Measurements from ENCODE around the gene ZNF865.

Gene ZNF865

GRCh38 chr19:55613930-55614710, 8.7 kb downstream of the ZNF865 start:
- peaks cover 0 to 4% (median 0%) of the 10 kb centered on the region in 5 donors for H3K9me3 ChIP-seq (ENCODE audit: control insufficient read depth in 5 of 5, low read length in 5 of 5)
- H3K4me1 ChIP-seq (ENCODE audit: control insufficient read depth in 5 of 5, insufficient read depth in 5 of 5, low read length in 5 of 5) = peaks cover 0 to 26% (median 11%) of the 10 kb centered on the region in 5 donors
- peaks cover 0 to 54% (median 39%) of the 10 kb centered on the region in 5 donors for H3K36me3 ChIP-seq (ENCODE audit: control insufficient read depth in 5 of 5, insufficient read depth in 5 of 5, low read length in 5 of 5)
- no peak overlapping the region for H3K4me3 ChIP-seq (ENCODE audit: low read depth in 1 of 5, low read length in 5 of 5)
- no peak overlapping the region for H3K9ac ChIP-seq (ENCODE audit: low read length in 5 of 5)
- H3K27ac ChIP-seq (ENCODE audit: low read depth, low read length) = no peak overlapping the region
- no peaks in the 10 kb centered on the region for H3K27me3 ChIP-seq (ENCODE audit: control insufficient read depth in 5 of 5, insufficient read depth in 4 of 5, low read length in 5 of 5)

GRCh38 chr19:55614711-55615542, 9.5 kb downstream of the ZNF865 start:
- H3K4me3 ChIP-seq (ENCODE audit: low read depth in 1 of 5, low read length in 5 of 5) = no peak overlapping the region
- H3K27me3 ChIP-seq (ENCODE audit: control insufficient read depth in 5 of 5, insufficient read depth in 4 of 5, low read length in 5 of 5) = no peaks in the 10 kb centered on the region
- H3K9ac ChIP-seq (ENCODE audit: low read length in 5 of 5) = no peak overlapping the region
- H3K27ac ChIP-seq (ENCODE audit: low read depth, low read length) = no peak overlapping the region
- H3K4me1 ChIP-seq (ENCODE audit: control insufficient read depth in 5 of 5, insufficient read depth in 5 of 5, low read length in 5 of 5) = peaks cover 0 to 30% (median 18%) of the 10 kb centered on the region in 5 donors
- H3K36me3 ChIP-seq (ENCODE audit: control insufficient read depth in 5 of 5, insufficient read depth in 5 of 5, low read length in 5 of 5) = peaks cover 0 to 46% (median 33%) of the 10 kb centered on the region in 5 donors
- H3K9me3 ChIP-seq (ENCODE audit: control insufficient read depth in 5 of 5, low read length in 5 of 5) = peaks cover 0 to 2% (median 0%) of the 10 kb centered on the region in 5 donors

- no peak overlapping the region for H3K27ac ChIP-seq (ENCODE audit: low read depth, low read length)
- H3K4me3 ChIP-seq (ENCODE audit: low read depth in 1 of 5, low read length in 5 of 5) = no peak overlapping the region
- no peak overlapping the region for H3K9ac ChIP-seq (ENCODE audit: low read length in 5 of 5)
- peaks cover 0 to 30% (median 18%) of the 10 kb centered on the region in 5 donors for H3K4me1 ChIP-seq (ENCODE audit: control insufficient read depth in 5 of 5, insufficient read depth in 5 of 5, low read length in 5 of 5)
- H3K9me3 ChIP-seq (ENCODE audit: control insufficient read depth in 5 of 5, low read length in 5 of 5) = no peaks in the 10 kb centered on the region
- H3K27me3 ChIP-seq (ENCODE audit: control insufficient read depth in 5 of 5, insufficient read depth in 4 of 5, low read length in 5 of 5) = no peaks in the 10 kb centered on the region
- peaks cover 0 to 46% (median 31%) of the 10 kb centered on the region in 5 donors for H3K36me3 ChIP-seq (ENCODE audit: control insufficient read depth in 5 of 5, insufficient read depth in 5 of 5, low read length in 5 of 5)
Measured at GRCh38 chr19:55615543-55616394, 10.3 kb downstream of the ZNF865 start.

- Histone ChIP-seq H3K36me3 (ENCODE audit: control insufficient read depth in 5 of 5, insufficient read depth in 5 of 5, low read length in 5 of 5) (peaks cover 0 to 53% (median 32%) of the 10 kb centered on the region in 5 donors), H3K9me3 (ENCODE audit: control insufficient read depth in 5 of 5, low read length in 5 of 5) (no peaks in the 10 kb centered on the region), H3K9ac (ENCODE audit: low read length in 5 of 5) (no peak overlapping the region), H3K4me1 (ENCODE audit: control insufficient read depth in 5 of 5, insufficient read depth in 5 of 5, low read length in 5 of 5) (peaks cover 0 to 33% (median 18%) of the 10 kb centered on the region in 5 donors), H3K27me3 (ENCODE audit: control insufficient read depth in 5 of 5, insufficient read depth in 4 of 5, low read length in 5 of 5) (no peaks in the 10 kb centered on the region), H3K4me3 (ENCODE audit: low read depth in 1 of 5, low read length in 5 of 5) (no peak overlapping the region), H3K27ac (ENCODE audit: low read depth, low read length) (no peak overlapping the region)
Measured at GRCh38 chr19:55616395-55616875, 11.0 kb downstream of the ZNF865 start.

DNA sequence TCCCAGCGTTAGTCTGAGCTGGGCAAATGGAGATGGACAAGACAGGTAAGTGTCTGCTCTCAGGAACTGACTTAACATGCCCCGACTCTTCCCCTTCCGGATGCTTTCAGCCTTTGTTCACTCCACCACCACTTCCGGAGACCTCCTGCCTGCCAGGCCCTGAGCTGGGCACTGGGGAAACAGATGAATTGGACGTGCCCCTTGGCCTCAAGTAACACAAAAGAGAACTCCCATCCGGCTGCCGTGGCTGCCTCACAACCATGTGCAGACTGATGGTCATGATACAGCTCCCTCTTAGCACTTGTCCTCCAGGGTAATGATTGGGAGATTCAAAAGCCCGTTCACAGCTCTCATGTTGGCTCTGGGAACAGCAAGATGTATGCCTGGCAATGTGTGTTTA, 12.0 kb downstream of the ZNF865 start:
- H3K9me3 ChIP-seq (ENCODE audit: control insufficient read depth in 5 of 5, low read length in 5 of 5) = no peaks in the 10 kb centered on the region
- no peak overlapping the region for H3K4me3 ChIP-seq (ENCODE audit: low read depth in 1 of 5, low read length in 5 of 5)
- H3K27ac ChIP-seq (ENCODE audit: low read depth, low read length) = no peak overlapping the region
- peaks cover 0 to 59% (median 32%) of the 10 kb centered on the region in 5 donors for H3K36me3 ChIP-seq (ENCODE audit: control insufficient read depth in 5 of 5, insufficient read depth in 5 of 5, low read length in 5 of 5)
- H3K9ac ChIP-seq (ENCODE audit: low read length in 5 of 5) = no peak overlapping the region
- peaks cover 0 to 31% (median 13%) of the 10 kb centered on the region in 5 donors for H3K4me1 ChIP-seq (ENCODE audit: control insufficient read depth in 5 of 5, insufficient read depth in 5 of 5, low read length in 5 of 5)
- no peaks in the 10 kb centered on the region for H3K27me3 ChIP-seq (ENCODE audit: control insufficient read depth in 5 of 5, insufficient read depth in 4 of 5, low read length in 5 of 5)

DNA sequence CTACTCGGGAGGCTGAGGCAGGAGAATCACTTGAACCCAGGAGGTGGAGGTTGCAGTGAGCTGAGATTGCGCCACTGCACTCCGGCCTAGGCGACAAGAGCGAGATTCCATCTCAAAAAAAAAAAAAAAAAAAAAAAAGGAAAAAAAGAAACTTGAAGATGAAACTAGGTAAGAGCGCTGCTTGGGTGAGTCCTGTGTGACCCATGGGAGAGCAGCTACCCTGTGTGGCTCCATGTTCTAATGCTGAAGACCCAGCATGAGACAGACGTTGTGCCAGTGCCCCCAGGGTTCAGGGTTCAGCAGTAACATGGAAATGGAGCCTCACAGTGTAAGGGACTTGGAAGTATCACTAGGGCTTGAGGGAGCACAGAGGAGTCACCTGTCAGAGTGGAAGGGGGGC, 13.0 kb downstream of the ZNF865 start:
- Histone ChIP-seq H3K27me3 (ENCODE audit: control insufficient read depth in 5 of 5, insufficient read depth in 4 of 5, low read length in 5 of 5) (no peaks in the 10 kb centered on the region), H3K4me3 (ENCODE audit: low read depth in 1 of 5, low read length in 5 of 5) (no peak overlapping the region), H3K27ac (ENCODE audit: low read depth, low read length) (no peak overlapping the region), H3K9me3 (ENCODE audit: control insufficient read depth in 5 of 5, low read length in 5 of 5) (no peaks in the 10 kb centered on the region), H3K36me3 (ENCODE audit: control insufficient read depth in 5 of 5, insufficient read depth in 5 of 5, low read length in 5 of 5) (peaks cover 0 to 59% (median 32%) of the 10 kb centered on the region in 5 donors), H3K9ac (ENCODE audit: low read length in 5 of 5) (no peak overlapping the region), H3K4me1 (ENCODE audit: control insufficient read depth in 5 of 5, insufficient read depth in 5 of 5, low read length in 5 of 5) (peaks cover 0 to 27% (median 13%) of the 10 kb centered on the region in 5 donors)

DNA sequence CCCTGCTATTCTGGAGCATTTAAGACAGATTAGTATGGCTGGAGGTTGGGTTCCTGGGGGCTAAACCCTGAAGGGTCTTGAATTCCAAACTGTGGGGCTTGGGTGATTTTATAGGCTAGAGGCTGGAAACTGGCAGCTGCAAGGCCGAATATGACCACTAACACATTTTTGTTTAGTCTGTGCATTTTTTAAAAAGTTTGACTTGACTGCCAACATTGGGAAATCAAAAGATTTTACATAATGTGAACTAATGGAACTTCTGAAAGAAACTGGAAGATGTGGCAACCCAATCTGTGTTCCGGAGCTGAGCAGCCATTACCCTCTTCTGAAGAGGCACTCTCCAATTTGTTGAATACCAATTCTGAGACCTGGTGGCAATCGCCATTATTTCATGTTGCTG, 13.8 kb downstream of the ZNF865 start:
- Histone ChIP-seq H3K4me3 (ENCODE audit: low read depth in 1 of 5, low read length in 5 of 5) (no peak overlapping the region), H3K27ac (ENCODE audit: low read depth, low read length) (no peak overlapping the region), H3K4me1 (ENCODE audit: control insufficient read depth in 5 of 5, insufficient read depth in 5 of 5, low read length in 5 of 5) (peaks cover 0 to 33% (median 18%) of the 10 kb centered on the region in 5 donors), H3K9ac (ENCODE audit: low read length in 5 of 5) (no peak overlapping the region), H3K36me3 (ENCODE audit: control insufficient read depth in 5 of 5, insufficient read depth in 5 of 5, low read length in 5 of 5) (peaks cover 0 to 53% (median 29%) of the 10 kb centered on the region in 5 donors), H3K27me3 (ENCODE audit: control insufficient read depth in 5 of 5, insufficient read depth in 4 of 5, low read length in 5 of 5) (no peaks in the 10 kb centered on the region), H3K9me3 (ENCODE audit: control insufficient read depth in 5 of 5, low read length in 5 of 5) (no peaks in the 10 kb centered on the region)

DNA sequence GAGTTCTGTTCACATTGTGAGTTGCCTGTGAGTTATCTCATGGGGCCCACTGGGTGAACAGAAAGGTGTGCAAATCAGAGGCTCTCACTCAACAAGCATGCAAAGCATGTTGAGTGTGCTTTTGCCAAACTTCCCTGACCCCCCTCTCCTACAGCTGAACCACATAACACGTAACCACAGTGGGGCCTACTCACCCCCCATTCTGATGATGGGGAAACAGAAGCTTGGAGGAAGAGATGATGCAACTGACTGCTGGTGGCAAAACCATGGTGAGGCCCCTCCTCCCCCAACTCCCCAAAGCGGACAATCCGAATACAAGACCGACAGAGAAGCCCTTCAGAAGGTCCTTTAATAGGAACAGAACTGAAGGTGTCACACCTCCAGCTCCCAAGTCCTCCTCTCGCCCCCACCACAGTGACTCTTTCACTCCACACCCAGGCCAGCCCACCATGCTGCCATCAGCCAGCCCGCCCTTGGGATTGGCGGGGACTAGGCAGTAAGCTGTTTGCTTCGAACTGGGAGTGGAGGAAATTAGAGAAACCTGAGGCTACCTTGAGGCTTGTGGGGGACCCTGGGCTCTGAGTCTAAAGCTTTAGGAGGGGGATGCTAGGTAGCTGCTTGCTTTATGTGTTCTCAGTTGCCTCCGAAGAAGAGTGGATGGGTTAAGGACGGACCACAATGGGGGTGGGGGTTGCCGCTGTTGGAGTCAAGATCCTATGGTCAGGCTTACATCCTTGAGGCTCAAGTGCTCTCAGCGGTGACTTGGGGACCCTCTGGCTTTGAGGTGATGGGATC, 15.2 kb downstream of the ZNF865 start:
- Histone ChIP-seq H3K9ac (ENCODE audit: low read length in 5 of 5) (no peak overlapping the region), H3K27me3 (ENCODE audit: control insufficient read depth in 5 of 5, insufficient read depth in 4 of 5, low read length in 5 of 5) (no peaks in the 10 kb centered on the region), H3K36me3 (ENCODE audit: control insufficient read depth in 5 of 5, insufficient read depth in 5 of 5, low read length in 5 of 5) (peaks cover 0 to 42% (median 19%) of the 10 kb centered on the region in 5 donors), H3K9me3 (ENCODE audit: control insufficient read depth in 5 of 5, low read length in 5 of 5) (no peaks in the 10 kb centered on the region), H3K4me3 (ENCODE audit: low read depth in 1 of 5, low read length in 5 of 5) (no peak overlapping the region), H3K27ac (ENCODE audit: low read depth, low read length) (no peak overlapping the region), H3K4me1 (ENCODE audit: control insufficient read depth in 5 of 5, insufficient read depth in 5 of 5, low read length in 5 of 5) (peaks cover 0 to 40% (median 24%) of the 10 kb centered on the region in 5 donors)

GRCh38 chr19:55621205-55621672, 15.8 kb downstream of the ZNF865 start:
- Histone ChIP-seq H3K4me1 (ENCODE audit: control insufficient read depth in 5 of 5, insufficient read depth in 5 of 5, low read length in 5 of 5) (peaks cover 0 to 40% (median 24%) of the 10 kb centered on the region in 5 donors), H3K27me3 (ENCODE audit: control insufficient read depth in 5 of 5, insufficient read depth in 4 of 5, low read length in 5 of 5) (no peaks in the 10 kb centered on the region), H3K4me3 (ENCODE audit: low read depth in 1 of 5, low read length in 5 of 5) (no peak overlapping the region), H3K27ac (ENCODE audit: low read depth, low read length) (no peak overlapping the region), H3K9ac (ENCODE audit: low read length in 5 of 5) (no peak overlapping the region), H3K36me3 (ENCODE audit: control insufficient read depth in 5 of 5, insufficient read depth in 5 of 5, low read length in 5 of 5) (peaks cover 0 to 35% (median 15%) of the 10 kb centered on the region in 5 donors), H3K9me3 (ENCODE audit: control insufficient read depth in 5 of 5, low read length in 5 of 5) (no peaks in the 10 kb centered on the region)
